ENCODE results near the gene ADCY10. TPM values are rescaled to one million over a fixed set of nuclear protein-coding genes. Genes with fewer than 3 reads are reported as not detected.

Gene ADCY10
- total and polyA plus RNA-seq, 2 of the 4 experiments (the other 2 are of a cell fraction), result under 0.01 to 0.03 TPM

DNA sequence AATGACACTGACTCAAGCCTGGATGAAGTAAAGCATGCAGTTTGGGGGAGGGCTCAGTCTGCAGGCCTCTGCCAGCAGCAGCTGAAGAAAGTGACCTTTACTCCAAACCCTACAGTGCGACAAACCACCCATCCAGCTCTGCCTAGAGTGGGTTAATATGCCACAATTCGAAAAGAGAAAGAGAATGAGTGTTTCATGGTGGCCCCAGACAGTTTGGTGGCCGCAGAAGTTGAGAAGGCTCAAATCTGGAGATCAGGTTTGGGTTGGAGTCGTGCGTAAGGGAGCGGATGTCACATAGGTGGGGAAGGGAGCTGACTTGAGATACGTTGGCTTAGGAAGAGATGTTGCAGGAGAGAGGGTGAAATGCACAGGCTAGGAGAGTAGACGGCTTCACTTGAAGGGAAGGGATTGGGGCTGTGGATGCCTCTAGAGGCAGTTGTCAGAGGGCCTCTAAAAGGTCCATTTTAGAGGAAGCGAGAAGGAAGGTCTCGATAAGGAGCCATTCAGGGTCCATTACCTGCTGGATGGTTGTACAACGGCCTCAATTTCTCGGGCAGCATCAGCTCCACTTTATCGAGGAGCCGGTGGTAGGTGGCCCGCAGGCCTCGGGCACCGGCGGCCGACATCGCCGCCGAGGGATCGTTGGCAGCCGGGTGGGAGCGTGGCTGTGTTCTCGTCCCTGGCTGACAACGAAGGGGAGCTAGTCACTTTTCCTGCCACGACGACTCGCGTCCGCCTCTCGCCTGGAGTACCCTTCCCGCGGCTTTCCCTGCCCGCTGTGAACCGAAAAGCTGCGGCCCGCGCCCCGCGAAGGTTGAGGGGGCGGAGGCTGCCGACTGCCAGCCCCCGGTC is 21.5 kb upstream of the ADCY10 start:
- H4K8ac ChIP-seq (ENCODE audit: low read depth in 2 of 2, low read length in 2 of 2), result peak overlapping the region; percentile 8 to 43; a peak in 2 of 4 replicates
- H3K27ac ChIP-seq (ENCODE audit: insufficient read depth, low read length), result peak overlapping the region; percentile 85
- H3K79me1 ChIP-seq (ENCODE audit: low read depth in 1 of 2, low read length in 2 of 2), result peaks cover 2 to 34% of the 10 kb centered on the region in 2 experiments; a peak in 2 of 4 replicates
- peak overlapping the region; percentile 90 for H3K9ac ChIP-seq (ENCODE audit: low read depth, low read length)
- POLR2A ChIA-PET (ENCODE audit: unreplicated experiment), result interaction anchor here (0.8 kb wide), 1 partner anchor 8 kb away, joined by 3 read pairs; no protein-coding TSS in a partner anchor
- H3K23ac ChIP-seq (ENCODE audit: low read depth, low read length), result peak overlapping the region; percentile 80
- H3K9me3 ChIP-seq (ENCODE audit: control insufficient read depth, insufficient read depth, low read length), result no peaks in the 10 kb centered on the region
- no peaks in the 10 kb centered on the region; the same call in 1 of the 2 replicates for H3K36me3 ChIP-seq (ENCODE audit: control insufficient read depth, insufficient read depth, low read length)
- H3K9me1 ChIP-seq (ENCODE audit: insufficient read depth, low read length), result no peaks in the 10 kb centered on the region
- TF ChIP-seq RCOR1 (IDR thresholded peaks at IDR 0.05; ENCODE audit: insufficient replicate concordance, low read length), result peak; percentile 37
- TF ChIP-seq MXI1 (IDR thresholded peaks at IDR 0.05; ENCODE audit: borderline replicate concordance, low read depth, low read length), result 0 out of 2 replicates have a peak, but pooled peaks have one; percentile 61
- TF ChIP-seq POLR2A (IDR thresholded peaks at IDR 0.05; ENCODE audit: low read depth, low read length), result peak; percentile 79
- TF ChIP-seq CEBPB (IDR thresholded peaks at IDR 0.05; ENCODE audit: low read depth, low read length), result no peak
- H3K56ac ChIP-seq (ENCODE audit: extremely low read depth, insufficient read depth, low read length), result peak overlapping the region; percentile 76
- peak overlapping the region; percentile 95 for H3K4me2 ChIP-seq (ENCODE audit: low read depth, low read length)
- peak overlapping the region; percentile 27; the same call in 1 of the 3 replicates for H2BK15ac ChIP-seq (ENCODE audit: low read depth, low read length)
- ATAC-seq (ENCODE audit: low read depth) (peak; percentile 7), DNase-seq (peak; percentile 65)
- H3K4me1 ChIP-seq (ENCODE audit: control insufficient read depth, insufficient read depth, low read length), result no peaks in the 10 kb centered on the region
- H4K91ac ChIP-seq (ENCODE audit: insufficient read depth, low read depth, low read length), result peak overlapping the region; percentile 37
- CTCF ChIA-PET, result interaction anchor here (0.7 to 2.1 kb wide), 2 partner anchors 69 to 147 kb away, joined by 3 to 7 read pairs; no protein-coding TSS in a partner anchor
- TSS peak; percentile 62 for BruUV-seq (replicated peaks)
- peak overlapping the region; percentile 14 for H4K5ac ChIP-seq (ENCODE audit: low read depth, low read length)
- dilution Hi-C loops (cut with HindIII; ENCODE audit: low sequenced_read_pairs, unreplicated experiment), result no loop called here
- peak overlapping the region; percentile 51 for H3K18ac ChIP-seq (ENCODE audit: low read depth, low read length)
- H2AK5ac ChIP-seq (ENCODE audit: low read depth, low read length), result peak overlapping the region; percentile 65
- peak overlapping the region; percentile 98 for H3K4me3 ChIP-seq (ENCODE audit: insufficient read depth, low read depth, low read length)
- intact Hi-C loops (cut with micrococcal nuclease), result loop anchor here (1.0 to 5.0 kb wide), 7 partner anchors 31 to 292 kb away; partner anchors contain the start of gene SFT2D2
- H2BK20ac ChIP-seq (ENCODE audit: low read depth, low read length), result 0 out of 2 replicates have a peak overlapping the region, but pooled peaks have one; percentile 15
- H3K27me3 ChIP-seq (ENCODE audit: control insufficient read depth, insufficient read depth, low read length), result no peaks in the 10 kb centered on the region
- H2AK9ac ChIP-seq (replicated peaks; ENCODE audit: low read depth, low read length, poor library complexity), result peak overlapping the region; percentile 99
- peaks cover 19% of the 10 kb centered on the region; the same call in 1 of the 2 replicates for H4K20me1 ChIP-seq (ENCODE audit: insufficient read depth, low read length)
- H2BK120ac ChIP-seq (ENCODE audit: low read depth, low read length), result peak overlapping the region; percentile 37
- peak overlapping the region; percentile 58 for H2BK5ac ChIP-seq (ENCODE audit: low read depth, low read length, poor library complexity, severe bottlenecking)
- in situ Hi-C loops (cut with MboI; ENCODE audit: low sequenced_read_pairs), result no loop called here
- peak overlapping the region; percentile 99 for H2AFZ ChIP-seq (replicated peaks; ENCODE audit: low read length, poor library complexity)
- peak overlapping the region; percentile 73 for H3K4ac ChIP-seq (ENCODE audit: low read depth, low read length)
- H3K14ac ChIP-seq (replicated peaks; ENCODE audit: low read depth, low read length), result peak overlapping the region; percentile 76
- 1% methylated on average over 20 of the region's 45 CpGs; no CpG with 5 or more reads in 1 of the 2 experiments for WGBS, 2 experiments (ENCODE audit: extremely low coverage in 2 of 2, insufficient read length in 1 of 2)

Data from IMR-90 (cell line).